A549 (cell line): ENCODE measurements around the gene FCRL6. TPM values are rescaled to one million over a fixed set of nuclear protein-coding genes. Genes with fewer than 3 reads are reported as not detected.

ENCODE experiments used
- ATAC-seq, 2 experiments: fragments of 200-7000 bp in 1 of 2; fragments of >200 bp in 1 of 2; cut with Nextera tagmentation in 1 of 2; cut with Tn5 transposase in 1 of 2; 3 replicates each; pipeline versions ENCODE4 v1.8.0 to v1.9.1; 2018 to 2020; ENCODE audit warnings: mild to moderate bottlenecking in 1 of 2, moderate library complexity in 1 of 2
- CTCF ChIA-PET: fragments of 300-600 bp; sonication (Branson Sonifier 250); formaldehyde crosslinking; extraction: SDS; loops from one replicate; lab custom pipeline; 2021; ENCODE audit warnings: antibody characterized with exemption, inconsistent platforms; lab: Yijun Ruan, JAX
- POLR2A ChIA-PET: fragments of 350-600 bp; formaldehyde crosslinking; extraction: SDS; loops from one replicate; lab custom pipeline; 2021; ENCODE audit warnings: antibody characterized with exemption, inconsistent platforms; lab: Yijun Ruan, JAX
- DNase-seq, 2 experiments: peaks; one replicate each; pipeline versions ENCODE4 v3.0.0 to v3.0.0-alpha.2; 2011 to 2016; ENCODE audit warnings: low read depth in 1 of 2, low spot score in 1 of 2
- FAIRE-seq: peaks from 2 replicates; lab custom pipeline; 2011; peaks lifted over from hg19 to GRCh38; lab: Jason Lieb, UNC
- H3K27ac ChIP-seq, 2 experiments: fragments of >200 bp; sonication (Bioruptor Twin); formaldehyde crosslinking; 3 replicates each; pipeline ENCODE4 v1.5.1; 2016 to 2017
- H3K4me1 ChIP-seq: fragments of >200 bp; sonication (Bioruptor Twin); formaldehyde crosslinking; 3 replicates; pipeline ENCODE4 v1.6.1; 2016
- H3K4me2 ChIP-seq: fragments of >200 bp; sonication (Bioruptor Twin); formaldehyde crosslinking; 3 replicates; pipeline ENCODE4 v1.6.1; 2016
- H3K4me3 ChIP-seq: fragments of >200 bp; sonication (Bioruptor Twin); formaldehyde crosslinking; 3 replicates; pipeline ENCODE4 v1.5.1; 2016
- H3K9me3 ChIP-seq: fragments of >200 bp; sonication (Bioruptor Twin); formaldehyde crosslinking; 3 replicates; pipeline ENCODE4 v1.6.1; 2016
- BHLHE40 ChIP-seq: IDR thresholded peaks from 2 replicates; pipeline ENCODE4 v1.6.1; 2012; ENCODE audit warnings: low read depth, low read length, inconsistent platforms
- CBX2 ChIP-seq: fragments of 200-600 bp; sonication (generic); IDR thresholded peaks from 2 replicates; pipeline ENCODE4 v1.6.1; 2016; ENCODE audit warnings: low read depth, mild to moderate bottlenecking, borderline replicate concordance
- CEBPB ChIP-seq, 2 experiments: fragments of >200 bp in 1 of 2; sonication (Bioruptor Twin) in 1 of 2; formaldehyde crosslinking in 1 of 2; IDR thresholded peaks; 2 replicates each; pipeline ENCODE4 v1.6.1; 2012 to 2016
- EHF ChIP-seq: fragments of 250-450 bp; sonication (Bioruptor Pico); IDR thresholded peaks from 2 replicates; pipeline ENCODE4 v1.5.0; 2020; ENCODE audit warnings: mild to moderate bottlenecking
- EP300 ChIP-seq, 2 experiments: fragments of >200 bp; sonication (Bioruptor Twin); formaldehyde crosslinking; IDR thresholded peaks; 2 replicates in 1 of 2; 3 replicates in 1 of 2; pipeline ENCODE4 v1.6.1; 2016 to 2017
- ESRRA ChIP-seq: fragments of 150-350 bp; IDR thresholded peaks from 2 replicates; pipeline ENCODE4 v1.6.1; 2014; ENCODE audit warnings: mild to moderate bottlenecking, low read length, borderline replicate concordance
- FOXS1 ChIP-seq: fragments of 250-450 bp; sonication (Bioruptor Pico); IDR thresholded peaks from 2 replicates; pipeline ENCODE4 v1.5.0; 2020; ENCODE audit warnings: mild to moderate bottlenecking, moderate library complexity
- HOXB5 ChIP-seq: fragments of 250-450 bp; sonication (Bioruptor Pico); IDR thresholded peaks from 2 replicates; pipeline ENCODE4 v1.5.0; 2020; ENCODE audit warnings: mild to moderate bottlenecking, moderate library complexity
- JUN ChIP-seq, 2 experiments: fragments of >200 bp; sonication (Bioruptor Twin); formaldehyde crosslinking; IDR thresholded peaks; 2 replicates in 1 of 2; 3 replicates in 1 of 2; pipeline ENCODE4 v1.6.1; 2016 to 2017
- JUNB ChIP-seq: fragments of >200 bp; sonication (Bioruptor Twin); formaldehyde crosslinking; IDR thresholded peaks from 2 replicates; pipeline ENCODE4 v1.6.1; 2016
- KDM1A ChIP-seq: fragments of 200-600 bp; sonication (generic); IDR thresholded peaks from 2 replicates; pipeline ENCODE4 v1.6.1; 2016; ENCODE audit warnings: low read depth, mild to moderate bottlenecking
- MAFK ChIP-seq: fragments of 450-650 bp; IDR thresholded peaks from 2 replicates; pipeline ENCODE4 v1.6.1; 2014; ENCODE audit not compliant: partially characterized antibody
- MYC ChIP-seq: IDR thresholded peaks from 2 replicates; pipeline ENCODE4 v1.6.1; 2012; ENCODE audit warnings: mild to moderate bottlenecking, inconsistent platforms, low read length, improper control_type of control experiment, borderline replicate concordance
- NFE2L2 ChIP-seq: fragments of 150-350 bp; conservative IDR thresholded peaks from 2 replicates; pipeline ENCODE4 v1.6.1; 2014; ENCODE audit warnings: low read length
- NPAS2 ChIP-seq: fragments of 250-450 bp; sonication (Bioruptor Pico); IDR thresholded peaks from 2 replicates; pipeline ENCODE4 v1.8.0; 2022; ENCODE audit warnings: mild to moderate bottlenecking, moderate library complexity, borderline replicate concordance
- NR3C1 ChIP-seq: fragments of >200 bp; sonication (Bioruptor Twin); formaldehyde crosslinking; IDR thresholded peaks from 3 replicates; pipeline ENCODE4 v1.6.1; 2017
- PHF8 ChIP-seq: fragments of 200-600 bp; sonication (generic); IDR thresholded peaks from 2 replicates; pipeline ENCODE4 v1.6.1; 2016; ENCODE audit warnings: low read depth, mild to moderate bottlenecking, antibody characterized with exemption, moderate library complexity, borderline replicate concordance
- RAD21 ChIP-seq, 2 experiments: fragments of >200 bp in 1 of 2; sonication (Bioruptor Twin) in 1 of 2; formaldehyde crosslinking in 1 of 2; IDR thresholded peaks in 1 of 2; conservative IDR thresholded peaks in 1 of 2; 2 replicates in 1 of 2; 3 replicates in 1 of 2; pipeline ENCODE4 v1.6.1; 2012 to 2018; ENCODE audit warnings: inconsistent platforms in 1 of 2
- RARB ChIP-seq: fragments of 250-450 bp; sonication (Bioruptor Pico); IDR thresholded peaks from 2 replicates; pipeline ENCODE4 v1.8.0; 2021; ENCODE audit warnings: mild to moderate bottlenecking, moderate library complexity
- RCOR1 ChIP-seq: fragments of 150-350 bp; IDR thresholded peaks from 2 replicates; pipeline ENCODE4 v1.6.1; 2014; ENCODE audit warnings: antibody characterized with exemption, low read length, low read depth
- RFX5 ChIP-seq: fragments of 450-650 bp; IDR thresholded peaks from 2 replicates; pipeline ENCODE4 v1.7.1; 2014; ENCODE audit warnings: antibody characterized with exemption, mild to moderate bottlenecking, moderate library complexity
- RNF2 ChIP-seq: fragments of 200-600 bp; sonication (generic); IDR thresholded peaks from 2 replicates; pipeline ENCODE4 v1.6.1; 2016; ENCODE audit warnings: low read depth, mild to moderate bottlenecking, antibody characterized with exemption, moderate library complexity, borderline replicate concordance
- TFCP2L1 ChIP-seq: fragments of 250-450 bp; sonication (Bioruptor Pico); IDR thresholded peaks from 2 replicates; pipeline ENCODE4 v1.5.0; 2021; ENCODE audit warnings: mild to moderate bottlenecking
- TP53 ChIP-seq: fragments of 250-450 bp; sonication (Bioruptor Pico); IDR thresholded peaks from 2 replicates; pipeline ENCODE4 v1.5.0; 2021; ENCODE audit warnings: mild to moderate bottlenecking, moderate library complexity
- ZC3H11A ChIP-seq: fragments of 450-650 bp; IDR thresholded peaks from 2 replicates; pipeline ENCODE4 v1.6.1; 2014; ENCODE audit warnings: antibody characterized with exemption, mild to moderate bottlenecking
- ZFP36 ChIP-seq: fragments of 450-650 bp; IDR thresholded peaks from 2 replicates; pipeline ENCODE4 v1.6.1; 2014; ENCODE audit warnings: borderline replicate concordance; ENCODE audit not compliant: partially characterized antibody
- WGBS: methylation state at CpG from one replicate; pipeline ENCODE4 v1.1.6; 2017; ENCODE audit errors: missing lambda C conversion rate; 5-methylcytosine and 5-hydroxymethylcytosine counted together
- polyA plus RNA-seq, 4 experiments: library from polyadenylated mRNA; depleted of rRNA in 3 of 4; stranded (reverse); fragments of >200 nt; fragmentation: RNase III in 1 of 4; extraction: RNeasy Plus Mini Kit Qiagen cat#74134 plus additional on column Dnase treatment in 1 of 4; gene quantifications; 2 replicates in 3 of 4; 3 replicates in 1 of 4; pipeline ENCODE4 v1.2.3, GENCODE V29; 2011 to 2017
- TF ChIP-seq, protein P1 (sequence below): IDR thresholded peaks from 2 replicates; pipeline ENCODE4 v1.6.1; 2012
- TF ChIP-seq, protein P2 (sequence below): fragments of 250-450 bp; sonication (Bioruptor Pico); IDR thresholded peaks from 2 replicates; pipeline ENCODE4 v1.5.0; 2020; ENCODE audit warnings: low read depth, mild to moderate bottlenecking, moderate library complexity
- TF ChIP-seq, protein P3 (sequence below): fragments of 450-650 bp; IDR thresholded peaks from 2 replicates; pipeline ENCODE4 v1.6.1; 2014; ENCODE audit warnings: antibody characterized with exemption
- TF ChIP-seq, protein P4 (sequence below): fragments of >200 bp; sonication (Bioruptor Twin); formaldehyde crosslinking; IDR thresholded peaks from 3 replicates; pipeline ENCODE4 v1.6.1; 2016
- TF ChIP-seq, protein P5 (sequence below): fragments of >200 bp; sonication (Bioruptor Twin); formaldehyde crosslinking; IDR thresholded peaks from 3 replicates; pipeline ENCODE4 v1.5.1; 2016
- TF ChIP-seq, protein P6 (sequence below): IDR thresholded peaks from 2 replicates; pipeline ENCODE4 v1.6.1; 2012
- TF ChIP-seq, protein P7 (sequence below): fragments of 150-350 bp; IDR thresholded peaks from 2 replicates; pipeline ENCODE4 v1.6.1; 2014; ENCODE audit warnings: low read depth, mild to moderate bottlenecking, low read length

The FCRL6 gene
- polyA plus RNA-seq, 2 of the 4 experiments (the other 2 are of a cell fraction), result not detected

DNA sequence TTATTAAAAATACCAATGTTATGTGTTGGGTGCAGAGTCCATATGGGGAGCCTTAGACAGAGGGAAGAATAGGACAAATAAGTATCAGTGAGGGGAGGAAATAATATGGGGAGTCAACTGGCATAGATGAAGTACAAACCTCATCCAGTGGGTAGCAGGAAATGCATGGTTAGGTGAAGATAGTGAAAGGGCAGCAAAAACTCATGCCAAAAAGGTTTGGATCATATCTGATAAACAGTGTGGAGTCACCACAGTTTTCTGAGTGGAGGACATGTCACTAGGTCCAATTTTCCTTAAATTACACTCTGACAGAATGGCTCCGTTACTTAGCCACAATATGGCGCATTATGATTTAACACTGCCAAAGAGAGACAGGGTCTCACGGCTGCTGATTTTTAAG lies 11.1 kb upstream of the FCRL6 start:
- TF ChIP-seq, protein P1, sequence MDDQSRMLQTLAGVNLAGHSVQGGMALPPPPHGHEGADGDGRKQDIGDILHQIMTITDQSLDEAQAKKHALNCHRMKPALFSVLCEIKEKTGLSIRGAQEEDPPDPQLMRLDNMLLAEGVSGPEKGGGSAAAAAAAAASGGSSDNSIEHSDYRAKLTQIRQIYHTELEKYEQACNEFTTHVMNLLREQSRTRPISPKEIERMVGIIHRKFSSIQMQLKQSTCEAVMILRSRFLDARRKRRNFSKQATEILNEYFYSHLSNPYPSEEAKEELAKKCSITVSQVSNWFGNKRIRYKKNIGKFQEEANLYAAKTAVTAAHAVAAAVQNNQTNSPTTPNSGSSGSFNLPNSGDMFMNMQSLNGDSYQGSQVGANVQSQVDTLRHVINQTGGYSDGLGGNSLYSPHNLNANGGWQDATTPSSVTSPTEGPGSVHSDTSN, result no peak
- TF ChIP-seq, protein P2, sequence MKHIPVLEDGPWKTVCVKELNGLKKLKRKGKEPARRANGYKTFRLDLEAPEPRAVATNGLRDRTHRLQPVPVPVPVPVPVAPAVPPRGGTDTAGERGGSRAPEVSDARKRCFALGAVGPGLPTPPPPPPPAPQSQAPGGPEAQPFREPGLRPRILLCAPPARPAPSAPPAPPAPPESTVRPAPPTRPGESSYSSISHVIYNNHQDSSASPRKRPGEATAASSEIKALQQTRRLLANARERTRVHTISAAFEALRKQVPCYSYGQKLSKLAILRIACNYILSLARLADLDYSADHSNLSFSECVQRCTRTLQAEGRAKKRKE (CRISPR knock-in tag), result no peak
- no peak for TF ChIP-seq BHLHE40
- no peak for TF ChIP-seq RNF2
- TF ChIP-seq NR3C1, result no peak
- TF ChIP-seq PHF8, result no peak
- TF ChIP-seq HOXB5 (CRISPR knock-in tag), result no peak
- TF ChIP-seq TP53 (CRISPR knock-in tag), result no peak
- TF ChIP-seq JUN (IDR thresholded peaks at IDR 0.05), result no peak
- no peak for TF ChIP-seq RAD21 (conservative IDR thresholded peaks at IDR 0.05 in 1 of 2, IDR thresholded peaks at IDR 0.05 in 1 of 2)
- TF ChIP-seq, protein P3, sequence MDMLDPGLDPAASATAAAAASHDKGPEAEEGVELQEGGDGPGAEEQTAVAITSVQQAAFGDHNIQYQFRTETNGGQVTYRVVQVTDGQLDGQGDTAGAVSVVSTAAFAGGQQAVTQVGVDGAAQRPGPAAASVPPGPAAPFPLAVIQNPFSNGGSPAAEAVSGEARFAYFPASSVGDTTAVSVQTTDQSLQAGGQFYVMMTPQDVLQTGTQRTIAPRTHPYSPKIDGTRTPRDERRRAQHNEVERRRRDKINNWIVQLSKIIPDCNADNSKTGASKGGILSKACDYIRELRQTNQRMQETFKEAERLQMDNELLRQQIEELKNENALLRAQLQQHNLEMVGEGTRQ, result no peak
- no peak for TF ChIP-seq EHF
- TF ChIP-seq ESRRA, result no peak
- TF ChIP-seq ZC3H11A, result no peak
- TF ChIP-seq, protein P4, sequence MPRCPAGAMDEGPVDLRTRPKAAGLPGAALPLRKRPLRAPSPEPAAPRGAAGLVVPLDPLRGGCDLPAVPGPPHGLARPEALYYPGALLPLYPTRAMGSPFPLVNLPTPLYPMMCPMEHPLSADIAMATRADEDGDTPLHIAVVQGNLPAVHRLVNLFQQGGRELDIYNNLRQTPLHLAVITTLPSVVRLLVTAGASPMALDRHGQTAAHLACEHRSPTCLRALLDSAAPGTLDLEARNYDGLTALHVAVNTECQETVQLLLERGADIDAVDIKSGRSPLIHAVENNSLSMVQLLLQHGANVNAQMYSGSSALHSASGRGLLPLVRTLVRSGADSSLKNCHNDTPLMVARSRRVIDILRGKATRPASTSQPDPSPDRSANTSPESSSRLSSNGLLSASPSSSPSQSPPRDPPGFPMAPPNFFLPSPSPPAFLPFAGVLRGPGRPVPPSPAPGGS, result no peak
- TF ChIP-seq CBX2, result no peak
- TF ChIP-seq NPAS2 (CRISPR knock-in tag), result no peak
- TF ChIP-seq MAFK, result no peak
- TF ChIP-seq CEBPB (IDR thresholded peaks at IDR 0.05), result no peak
- DNase-seq (no peak), FAIRE-seq (no peak), ATAC-seq (no peak)
- CTCF ChIA-PET, result interaction anchor here (0.8 to 16.7 kb wide), 2 partner anchors 39 to 100 kb away, joined by 3 to 565 read pairs; no protein-coding TSS in a partner anchor
- no peaks in the 10 kb centered on the region for H3K4me1 ChIP-seq
- no peak overlapping the region for H3K27ac ChIP-seq
- POLR2A ChIA-PET, result no interaction called here
- H3K9me3 ChIP-seq, result no peaks in the 10 kb centered on the region
- no peak overlapping the region for H3K4me3 ChIP-seq
- 71% methylated on average over 3 of the region's 3 CpGs for WGBS
- H3K4me2 ChIP-seq, result no peak overlapping the region

DNA sequence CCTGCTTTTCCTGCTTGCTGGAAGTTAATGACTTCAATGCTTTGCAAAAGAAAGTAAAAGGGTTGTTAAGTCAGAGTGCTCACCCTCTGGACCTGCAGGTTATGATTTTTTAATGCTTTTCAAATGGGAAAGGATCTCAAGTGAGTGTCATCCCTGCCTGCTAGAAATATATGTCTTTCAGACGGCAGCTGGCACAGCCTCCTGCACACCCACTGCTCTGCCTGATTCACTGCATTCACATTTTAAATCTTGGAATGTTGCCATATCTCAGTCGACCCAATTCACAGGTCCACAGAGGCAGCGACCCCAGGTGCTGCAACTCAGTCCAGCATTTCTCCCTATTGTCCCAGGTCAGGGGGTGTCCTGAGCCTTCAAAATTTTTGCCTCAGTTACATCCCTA lies 10.7 kb upstream of the FCRL6 start:
- FAIRE-seq (no peak), DNase-seq (no peak), ATAC-seq (no peak)
- WGBS, result 11% methylated on average over 3 of the region's 3 CpGs
- CTCF ChIA-PET, result interaction anchor here (0.8 to 16.7 kb wide), 2 partner anchors 38 to 100 kb away, joined by 3 to 565 read pairs; no protein-coding TSS in a partner anchor
- no peaks in the 10 kb centered on the region for H3K4me1 ChIP-seq
- no peak overlapping the region for H3K4me3 ChIP-seq
- POLR2A ChIA-PET, result no interaction called here
- no peak overlapping the region for H3K27ac ChIP-seq
- H3K4me2 ChIP-seq, result no peak overlapping the region
- H3K9me3 ChIP-seq, result no peaks in the 10 kb centered on the region
- TF ChIP-seq RNF2 (no peak), RFX5 (no peak), EP300 (IDR thresholded peaks at IDR 0.05) (no peak), MYC (no peak), RARB (CRISPR knock-in tag) (no peak), ZFP36 (no peak), FOXS1 (CRISPR knock-in tag) (no peak), TP53 (CRISPR knock-in tag) (no peak), JUNB (no peak), NR3C1 (no peak), KDM1A (no peak), JUN (IDR thresholded peaks at IDR 0.05) (no peak), ZC3H11A (no peak), TFCP2L1 (CRISPR knock-in tag) (no peak), RCOR1 (no peak), CBX2 (no peak), NFE2L2 (no peak)
- TF ChIP-seq, protein P5, sequence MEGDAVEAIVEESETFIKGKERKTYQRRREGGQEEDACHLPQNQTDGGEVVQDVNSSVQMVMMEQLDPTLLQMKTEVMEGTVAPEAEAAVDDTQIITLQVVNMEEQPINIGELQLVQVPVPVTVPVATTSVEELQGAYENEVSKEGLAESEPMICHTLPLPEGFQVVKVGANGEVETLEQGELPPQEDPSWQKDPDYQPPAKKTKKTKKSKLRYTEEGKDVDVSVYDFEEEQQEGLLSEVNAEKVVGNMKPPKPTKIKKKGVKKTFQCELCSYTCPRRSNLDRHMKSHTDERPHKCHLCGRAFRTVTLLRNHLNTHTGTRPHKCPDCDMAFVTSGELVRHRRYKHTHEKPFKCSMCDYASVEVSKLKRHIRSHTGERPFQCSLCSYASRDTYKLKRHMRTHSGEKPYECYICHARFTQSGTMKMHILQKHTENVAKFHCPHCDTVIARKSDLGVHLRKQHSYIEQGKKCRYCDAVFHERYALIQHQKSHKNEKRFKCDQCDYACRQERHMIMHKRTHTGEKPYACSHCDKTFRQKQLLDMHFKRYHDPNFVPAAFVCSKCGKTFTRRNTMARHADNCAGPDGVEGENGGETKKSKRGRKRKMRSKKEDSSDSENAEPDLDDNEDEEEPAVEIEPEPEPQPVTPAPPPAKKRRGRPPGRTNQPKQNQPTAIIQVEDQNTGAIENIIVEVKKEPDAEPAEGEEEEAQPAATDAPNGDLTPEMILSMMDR, result no peak
- TF ChIP-seq, protein P6, sequence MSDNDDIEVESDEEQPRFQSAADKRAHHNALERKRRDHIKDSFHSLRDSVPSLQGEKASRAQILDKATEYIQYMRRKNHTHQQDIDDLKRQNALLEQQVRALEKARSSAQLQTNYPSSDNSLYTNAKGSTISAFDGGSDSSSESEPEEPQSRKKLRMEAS, result no peak
- TF ChIP-seq, protein P7, sequence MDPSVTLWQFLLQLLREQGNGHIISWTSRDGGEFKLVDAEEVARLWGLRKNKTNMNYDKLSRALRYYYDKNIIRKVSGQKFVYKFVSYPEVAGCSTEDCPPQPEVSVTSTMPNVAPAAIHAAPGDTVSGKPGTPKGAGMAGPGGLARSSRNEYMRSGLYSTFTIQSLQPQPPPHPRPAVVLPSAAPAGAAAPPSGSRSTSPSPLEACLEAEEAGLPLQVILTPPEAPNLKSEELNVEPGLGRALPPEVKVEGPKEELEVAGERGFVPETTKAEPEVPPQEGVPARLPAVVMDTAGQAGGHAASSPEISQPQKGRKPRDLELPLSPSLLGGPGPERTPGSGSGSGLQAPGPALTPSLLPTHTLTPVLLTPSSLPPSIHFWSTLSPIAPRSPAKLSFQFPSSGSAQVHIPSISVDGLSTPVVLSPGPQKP, result no peak
- TF ChIP-seq, all 56 proteins: peak for 0
